K562 (cell line): ENCODE results near the gene C4orf46. TPM values are rescaled to one million over a fixed set of nuclear protein-coding genes. Genes with fewer than 3 reads are reported as not detected.

Source experiments
- CAMTA2 ChIP-seq: fragments of 250-450 bp; sonication (Bioruptor Pico); conservative IDR thresholded peaks from 2 replicates; pipeline ENCODE4 v1.5.1; 2022
- ETS2 ChIP-seq: IDR thresholded peaks from 2 replicates; pipeline ENCODE4 v1.6.1; 2016; ENCODE audit warnings: borderline replicate concordance, missing genetic modification characterization, mild to moderate bottlenecking, moderate library complexity, missing compliant biosample characterization; ENCODE audit not compliant: poor library complexity, severe bottlenecking
- GATA2 ChIP-seq: sonication (generic); formaldehyde crosslinking; IDR thresholded peaks from 2 replicates; pipeline ENCODE4 v1.4.0; 2020; ENCODE audit warnings: mild to moderate bottlenecking, missing genetic modification reagents
- HDAC6 ChIP-seq: IDR thresholded peaks from 2 replicates; pipeline ENCODE4 v1.6.1; 2012; ENCODE audit warnings: low read depth, mild to moderate bottlenecking, control low read depth, inconsistent platforms, low read length, moderate library complexity
- KDM1A ChIP-seq, 2 experiments: fragments of 450-650 bp; IDR thresholded peaks; 2 replicates each; pipeline ENCODE4 v1.6.1; 2016; ENCODE audit warnings: mild to moderate bottlenecking in 2 of 2
- RBM34 ChIP-seq: fragments of 200-400 bp; formaldehyde crosslinking; IDR thresholded peaks from 2 replicates; pipeline ENCODE4 v1.6.1; 2018; ENCODE audit warnings: low read length, borderline replicate concordance; ENCODE audit not compliant: insufficient read depth
- TAF1 ChIP-seq: IDR thresholded peaks from 2 replicates; pipeline ENCODE4 v1.6.1; 2011; ENCODE audit warnings: mild to moderate bottlenecking, low read length, moderate library complexity; ENCODE audit not compliant: insufficient read depth, control insufficient read depth, severe bottlenecking; ENCODE audit errors: extremely low read depth
- ZKSCAN1 ChIP-seq: fragments of 150-350 bp; IDR thresholded peaks from 2 replicates; pipeline ENCODE4 v1.6.1; 2016; ENCODE audit warnings: low read depth, low read length
- ZNF699 ChIP-seq: fragments of 250-450 bp; sonication (Bioruptor Pico); IDR thresholded peaks from 2 replicates; pipeline ENCODE4 v1.8.0; 2021; ENCODE audit warnings: mild to moderate bottlenecking, moderate library complexity; ENCODE audit not compliant: insufficient replicate concordance
- ZNF764 ChIP-seq: fragments of 250-450 bp; sonication (Bioruptor Pico); IDR thresholded peaks from 2 replicates; pipeline ENCODE4 v1.4.0; 2020; ENCODE audit warnings: low read depth, mild to moderate bottlenecking, moderate library complexity
- ZNF778 ChIP-seq: fragments of 450-650 bp; formaldehyde crosslinking; IDR thresholded peaks from 2 replicates; pipeline ENCODE4 v1.4.0; 2020; ENCODE audit warnings: mild to moderate bottlenecking, moderate library complexity
- polyA plus RNA-seq, 8 experiments: library from polyadenylated mRNA; depleted of rRNA in 4 of 8; stranded (reverse) in 5 of 8; unstranded in 3 of 8; fragments of >200 nt; fragmentation: Nextera tagmentation in 2 of 8; fragmentation: Illumina TruSeq in 1 of 8; extraction: Ambion mirVana in 2 of 8; extraction: Trizol in 1 of 8; gene quantifications; 2 replicates each; pipeline versions ENCODE4 v1.2.1 to v1.2.3, GENCODE V29; 2011 to 2014; ENCODE audit warnings: inconsistent platforms in 1 of 8, missing spikeins in 1 of 8
- total RNA-seq, 7 experiments: library from RNA; depleted of rRNA in 6 of 7; stranded (reverse); fragments of >200 nt in 6 of 7; fragmentation: Illumina TruSeq in 2 of 7; extraction: Trizol in 2 of 7; gene quantifications; 2 replicates each; pipeline versions ENCODE4 v1.2.1 to v1.2.3, GENCODE V29; 2011 to 2021; ENCODE audit warnings: low replicate concordance in 1 of 7
- TF ChIP-seq, protein P1 (sequence below): fragments of 450-650 bp; IDR thresholded peaks from 2 replicates; pipeline ENCODE4 v1.6.1; 2017; ENCODE audit warnings: mild to moderate bottlenecking, moderate library complexity
- TF ChIP-seq, protein P2 (sequence below): fragments of 450-650 bp; formaldehyde crosslinking; IDR thresholded peaks from 2 replicates; pipeline ENCODE4 v1.4.0; 2022; ENCODE audit warnings: missing genetic modification characterization
- TF ChIP-seq, protein P3 (sequence below): fragments of 250-450 bp; sonication (Bioruptor Pico); IDR thresholded peaks from 2 replicates; pipeline ENCODE4 v1.5.0; 2021
- TF ChIP-seq, protein P4 (sequence below): fragments of 450-650 bp; IDR thresholded peaks from 2 replicates; pipeline ENCODE4 v1.7.1; 2018; ENCODE audit warnings: mild to moderate bottlenecking, low read depth; ENCODE audit not compliant: partially characterized antibody
- TF ChIP-seq, protein P5 (sequence below): sonication (generic); formaldehyde crosslinking; IDR thresholded peaks from 2 replicates; pipeline ENCODE4 v1.8.0; 2022; ENCODE audit warnings: mild to moderate bottlenecking, low read depth, missing genetic modification reagents
- TF ChIP-seq, protein P6 (sequence below): sonication (generic); formaldehyde crosslinking; IDR thresholded peaks from 2 replicates; pipeline ENCODE4 v1.8.0; 2022; ENCODE audit warnings: mild to moderate bottlenecking, missing genetic modification reagents

C4orf46 gene
- total and polyA plus RNA-seq, 9 of the 15 experiments (the other 6 are each of a cell fraction or from before 2014, with no cell fraction given), result 9.7 to 24.4 (median 17.0) TPM

DNA sequence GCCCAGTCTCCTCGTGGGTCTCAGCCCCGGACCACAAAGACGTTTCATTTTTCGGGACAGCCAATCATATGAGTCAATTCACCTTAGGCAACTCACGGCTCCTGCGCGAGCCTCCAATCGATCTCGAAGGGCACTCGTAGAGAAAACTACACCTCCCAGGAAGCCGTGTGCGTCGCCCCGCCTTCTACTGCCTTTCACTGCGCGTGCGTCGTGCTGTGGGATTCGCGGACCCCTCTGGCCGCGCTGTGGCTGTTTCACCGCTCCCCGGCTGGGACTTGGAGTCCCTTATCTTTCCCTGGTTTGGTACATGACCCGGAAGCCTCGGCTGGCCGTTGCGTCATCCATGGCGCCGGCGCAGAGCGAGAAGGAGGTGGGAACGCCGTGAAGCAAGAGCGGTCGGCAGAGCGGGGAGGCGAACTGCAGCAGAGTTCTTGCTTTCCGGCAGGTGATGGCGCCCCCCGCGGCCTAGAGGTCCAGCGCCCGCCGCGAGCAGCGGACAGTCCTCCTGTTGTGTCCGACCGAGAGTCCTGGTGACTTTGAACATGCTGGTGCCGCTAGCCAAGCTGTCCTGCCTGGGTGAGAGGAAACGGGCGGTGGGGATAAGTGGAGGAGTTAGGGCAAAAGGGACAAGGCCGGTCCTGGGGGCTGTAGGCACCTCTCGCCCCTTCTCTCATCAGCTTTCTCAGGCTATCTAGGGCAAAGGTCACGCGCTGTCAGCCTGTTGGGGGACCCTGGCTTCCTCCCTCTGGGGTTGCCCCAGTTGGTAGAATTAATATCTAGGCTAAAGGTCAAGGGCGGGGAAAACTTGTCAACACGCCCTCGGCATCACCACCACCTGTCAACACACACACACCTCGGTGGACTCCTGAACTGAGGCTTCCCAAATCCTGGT is 474 bp upstream of the C4orf46 start, which contains the start of gene ETFDH (continued):
- TF ChIP-seq, protein P1, sequence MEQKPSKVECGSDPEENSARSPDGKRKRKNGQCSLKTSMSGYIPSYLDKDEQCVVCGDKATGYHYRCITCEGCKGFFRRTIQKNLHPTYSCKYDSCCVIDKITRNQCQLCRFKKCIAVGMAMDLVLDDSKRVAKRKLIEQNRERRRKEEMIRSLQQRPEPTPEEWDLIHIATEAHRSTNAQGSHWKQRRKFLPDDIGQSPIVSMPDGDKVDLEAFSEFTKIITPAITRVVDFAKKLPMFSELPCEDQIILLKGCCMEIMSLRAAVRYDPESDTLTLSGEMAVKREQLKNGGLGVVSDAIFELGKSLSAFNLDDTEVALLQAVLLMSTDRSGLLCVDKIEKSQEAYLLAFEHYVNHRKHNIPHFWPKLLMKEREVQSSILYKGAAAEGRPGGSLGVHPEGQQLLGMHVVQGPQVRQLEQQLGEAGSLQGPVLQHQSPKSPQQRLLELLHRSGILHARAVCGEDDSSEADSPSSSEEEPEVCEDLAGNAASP, result no peak
- TF ChIP-seq ZNF764 (no peak), ZKSCAN1 (peak; percentile 67; the same call in 1 of the 2 replicates), TAF1 (peak; percentile 90), ZNF778 (CRISPR knock-in tag) (no peak), GATA2 (CRISPR knock-in tag) (peak; percentile 70; the same call in 1 of the 2 replicates), ETS2 (tag) (no peak), CAMTA2 (no peak), RBM34 (no peak), KDM1A (IDR thresholded peaks at IDR 0.05) (no peak), ZNF699 (CRISPR knock-in tag) (no peak), HDAC6 (no peak)
- TF ChIP-seq, protein P2, sequence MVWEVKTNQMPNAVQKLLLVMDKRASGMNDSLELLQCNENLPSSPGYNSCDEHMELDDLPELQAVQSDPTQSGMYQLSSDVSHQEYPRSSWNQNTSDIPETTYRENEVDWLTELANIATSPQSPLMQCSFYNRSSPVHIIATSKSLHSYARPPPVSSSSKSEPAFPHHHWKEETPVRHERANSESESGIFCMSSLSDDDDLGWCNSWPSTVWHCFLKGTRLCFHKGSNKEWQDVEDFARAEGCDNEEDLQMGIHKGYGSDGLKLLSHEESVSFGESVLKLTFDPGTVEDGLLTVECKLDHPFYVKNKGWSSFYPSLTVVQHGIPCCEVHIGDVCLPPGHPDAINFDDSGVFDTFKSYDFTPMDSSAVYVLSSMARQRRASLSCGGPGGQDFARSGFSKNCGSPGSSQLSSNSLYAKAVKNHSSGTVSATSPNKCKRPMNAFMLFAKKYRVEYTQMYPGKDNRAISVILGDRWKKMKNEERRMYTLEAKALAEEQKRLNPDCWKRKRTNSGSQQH (CRISPR knock-in tag), result no peak
- TF ChIP-seq, protein P3, sequence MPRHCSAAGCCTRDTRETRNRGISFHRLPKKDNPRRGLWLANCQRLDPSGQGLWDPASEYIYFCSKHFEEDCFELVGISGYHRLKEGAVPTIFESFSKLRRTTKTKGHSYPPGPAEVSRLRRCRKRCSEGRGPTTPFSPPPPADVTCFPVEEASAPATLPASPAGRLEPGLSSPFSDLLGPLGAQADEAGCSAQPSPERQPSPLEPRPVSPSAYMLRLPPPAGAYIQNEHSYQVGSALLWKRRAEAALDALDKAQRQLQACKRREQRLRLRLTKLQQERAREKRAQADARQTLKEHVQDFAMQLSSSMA (CRISPR knock-in tag), result no peak
- TF ChIP-seq, protein P4, sequence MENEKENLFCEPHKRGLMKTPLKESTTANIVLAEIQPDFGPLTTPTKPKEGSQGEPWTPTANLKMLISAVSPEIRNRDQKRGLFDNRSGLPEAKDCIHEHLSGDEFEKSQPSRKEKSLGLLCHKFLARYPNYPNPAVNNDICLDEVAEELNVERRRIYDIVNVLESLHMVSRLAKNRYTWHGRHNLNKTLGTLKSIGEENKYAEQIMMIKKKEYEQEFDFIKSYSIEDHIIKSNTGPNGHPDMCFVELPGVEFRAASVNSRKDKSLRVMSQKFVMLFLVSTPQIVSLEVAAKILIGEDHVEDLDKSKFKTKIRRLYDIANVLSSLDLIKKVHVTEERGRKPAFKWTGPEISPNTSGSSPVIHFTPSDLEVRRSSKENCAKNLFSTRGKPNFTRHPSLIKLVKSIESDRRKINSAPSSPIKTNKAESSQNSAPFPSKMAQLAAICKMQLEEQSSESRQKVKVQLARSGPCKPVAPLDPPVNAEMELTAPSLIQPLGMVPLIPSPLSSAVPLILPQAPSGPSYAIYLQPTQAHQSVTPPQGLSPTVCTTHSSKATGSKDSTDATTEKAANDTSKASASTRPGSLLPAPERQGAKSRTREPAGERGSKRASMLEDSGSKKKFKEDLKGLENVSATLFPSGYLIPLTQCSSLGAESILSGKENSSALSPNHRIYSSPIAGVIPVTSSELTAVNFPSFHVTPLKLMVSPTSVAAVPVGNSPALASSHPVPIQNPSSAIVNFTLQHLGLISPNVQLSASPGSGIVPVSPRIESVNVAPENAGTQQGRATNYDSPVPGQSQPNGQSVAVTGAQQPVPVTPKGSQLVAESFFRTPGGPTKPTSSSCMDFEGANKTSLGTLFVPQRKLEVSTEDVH, result peak; percentile 81
- TF ChIP-seq, protein P5, sequence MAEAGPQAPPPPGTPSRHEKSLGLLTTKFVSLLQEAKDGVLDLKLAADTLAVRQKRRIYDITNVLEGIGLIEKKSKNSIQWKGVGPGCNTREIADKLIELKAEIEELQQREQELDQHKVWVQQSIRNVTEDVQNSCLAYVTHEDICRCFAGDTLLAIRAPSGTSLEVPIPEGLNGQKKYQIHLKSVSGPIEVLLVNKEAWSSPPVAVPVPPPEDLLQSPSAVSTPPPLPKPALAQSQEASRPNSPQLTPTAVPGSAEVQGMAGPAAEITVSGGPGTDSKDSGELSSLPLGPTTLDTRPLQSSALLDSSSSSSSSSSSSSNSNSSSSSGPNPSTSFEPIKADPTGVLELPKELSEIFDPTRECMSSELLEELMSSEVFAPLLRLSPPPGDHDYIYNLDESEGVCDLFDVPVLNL, result 0 out of 2 replicates have a peak, but pooled peaks have one; percentile 10
- TF ChIP-seq, protein P6, sequence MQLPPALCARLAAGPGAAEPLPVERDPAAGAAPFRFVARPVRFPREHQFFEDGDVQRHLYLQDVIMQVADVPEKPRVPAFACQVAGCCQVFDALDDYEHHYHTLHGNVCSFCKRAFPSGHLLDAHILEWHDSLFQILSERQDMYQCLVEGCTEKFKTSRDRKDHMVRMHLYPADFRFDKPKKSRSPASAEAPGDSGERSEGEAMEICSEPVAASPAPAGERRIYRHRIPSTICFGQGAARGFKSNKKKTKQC (CRISPR knock-in tag), result peak; percentile 91; the same call in 1 of the 2 replicates
